Activated CD4-positive, alpha-beta memory T cell treated with anti-CD3 and anti-CD28 coated beads, Interleukin-2, amount 10 ng/mL, durations not matched to agents 7 days and 5 days (primary cell): Measurements from ENCODE around the gene SDHAF1. TPM values are rescaled to one million over a fixed set of nuclear protein-coding genes. Genes with fewer than 3 reads are reported as not detected.
"Not testable (repeated sequence)": the region's sequence is repeated elsewhere in the genome, so short reads cannot be mapped to it uniquely, and the experiment has no call there.

Experiments
- CTCF ChIA-PET: fragments of 350-600 bp; sonication (Branson Sonifier 250); formaldehyde crosslinking; loops from one replicate; lab custom pipeline; 2021; ENCODE audit warnings: antibody characterized with exemption, inconsistent platforms; lab: Charles Lee
- POLR2A ChIA-PET: fragments of 350-600 bp; sonication (Branson Sonifier 250); formaldehyde crosslinking; loops from one replicate; lab custom pipeline; 2021; ENCODE audit warnings: antibody characterized with exemption; lab: Charles Lee
- DNase-seq: peaks from one replicate; pipeline ENCODE4 v3.0.0-alpha.2; 2020
- H3K27ac Mint-ChIP-seq: one replicate; pipeline ENCODE4 v1.8.0; 2021; ENCODE audit warnings: mild to moderate bottlenecking, mixed read lengths
- H3K27me3 Mint-ChIP-seq: one replicate; pipeline ENCODE4 v1.8.0; 2021; ENCODE audit warnings: mixed read lengths
- H3K36me3 Mint-ChIP-seq: one replicate; pipeline ENCODE4 v1.8.0; 2021; ENCODE audit warnings: low read depth, mixed read lengths
- H3K4me1 Mint-ChIP-seq: one replicate; pipeline ENCODE4 v1.8.0; 2021; ENCODE audit warnings: mixed read lengths
- H3K4me3 Mint-ChIP-seq: one replicate; pipeline ENCODE4 v1.8.0; 2021; ENCODE audit warnings: mild to moderate bottlenecking, mixed read lengths
- H3K9me3 Mint-ChIP-seq: one replicate; pipeline ENCODE4 v1.8.0; 2021; ENCODE audit warnings: mixed read lengths
- total RNA-seq, 2 experiments: library from RNA; stranded (reverse); gene quantifications; one replicate each; pipeline ENCODE4 v1.2.3, GENCODE V29; 2021

Gene SDHAF1, protein sequence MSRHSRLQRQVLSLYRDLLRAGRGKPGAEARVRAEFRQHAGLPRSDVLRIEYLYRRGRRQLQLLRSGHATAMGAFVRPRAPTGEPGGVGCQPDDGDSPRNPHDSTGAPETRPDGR
- 10 to 100 TPM; 17.3 to 18.3 TPM for total RNA-seq

DNA sequence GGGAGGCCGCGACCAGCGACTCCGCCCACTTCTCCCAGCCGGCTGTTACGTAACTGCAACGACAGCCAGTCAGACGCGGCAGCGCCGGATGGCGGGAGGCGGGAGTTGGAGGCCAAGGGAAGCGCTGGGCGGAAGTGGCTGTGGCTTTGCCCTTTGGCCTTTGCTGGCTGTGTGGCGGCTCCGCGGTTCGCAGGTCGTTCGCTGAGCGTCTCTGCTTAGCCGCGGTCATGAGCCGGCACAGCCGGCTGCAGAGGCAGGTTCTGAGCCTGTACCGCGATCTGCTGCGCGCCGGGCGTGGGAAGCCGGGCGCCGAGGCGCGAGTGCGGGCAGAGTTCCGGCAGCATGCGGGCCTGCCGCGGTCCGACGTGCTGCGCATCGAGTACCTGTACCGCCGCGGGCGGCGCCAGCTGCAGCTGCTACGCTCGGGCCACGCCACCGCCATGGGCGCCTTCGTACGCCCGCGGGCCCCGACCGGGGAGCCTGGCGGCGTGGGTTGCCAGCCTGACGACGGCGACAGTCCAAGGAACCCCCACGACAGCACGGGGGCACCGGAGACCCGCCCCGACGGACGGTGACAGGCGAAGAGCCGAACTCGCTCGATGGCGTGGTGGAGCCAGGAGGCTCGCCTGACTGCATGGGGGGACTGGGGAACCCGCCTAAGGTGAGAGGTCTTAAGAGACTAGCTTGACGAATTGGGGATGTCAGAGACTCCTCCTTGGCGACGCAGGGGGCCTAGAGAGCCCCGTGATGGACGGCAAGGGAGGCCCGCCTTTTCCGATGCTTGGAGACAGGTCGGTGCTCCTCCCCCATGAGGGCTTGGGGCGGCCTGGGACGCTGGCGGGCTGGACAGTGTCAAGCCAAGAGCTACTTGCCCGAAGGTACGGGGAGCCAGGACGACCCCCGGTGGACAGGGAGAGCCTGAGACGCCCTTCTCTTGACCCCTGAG is at the start of gene SDHAF1:
Gene SDHAF1 (plus strand): TSS at position 141 of the 946 bp plus-strand sequence. CDS start 87 bp downstream, at position 228.
- no peaks in the 10 kb centered on the region for H3K27me3 Mint-ChIP-seq

DNA sequence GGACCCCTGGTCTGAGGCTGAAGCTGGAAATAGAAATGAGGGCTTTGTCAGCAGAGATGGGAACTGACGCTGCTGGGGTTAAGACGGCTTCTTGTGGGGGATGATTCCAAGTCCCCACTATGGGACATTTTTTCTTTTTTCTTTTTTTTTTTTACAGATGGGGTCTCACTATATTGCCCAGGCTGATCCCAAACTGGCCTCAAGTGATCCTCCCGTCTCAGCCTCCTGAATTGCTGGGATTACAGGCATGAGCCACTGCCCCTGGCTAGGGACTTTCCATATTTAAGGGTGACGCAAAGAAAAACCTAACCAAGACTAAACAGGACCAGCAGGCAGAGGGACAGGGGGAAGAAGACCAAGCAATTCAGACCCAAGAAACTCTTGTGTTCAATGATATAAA is 48.8 kb upstream of the SDHAF1 start:
- H3K27ac Mint-ChIP-seq: no peak overlapping the region
- H3K27me3 Mint-ChIP-seq: no peaks in the 10 kb centered on the region
- ChIA-PET POLR2A (interaction anchor here (1.6 kb wide), 1 partner anchor 20 kb away, joined by 3 read pairs; no protein-coding TSS in a partner anchor), CTCF (interaction anchor here (1.0 to 1.3 kb wide), 2 partner anchors 20 to 110 kb away, joined by 3 to 4 read pairs; no protein-coding TSS in a partner anchor)
- DNase-seq: no peak
- H3K9me3 Mint-ChIP-seq: no peaks in the 10 kb centered on the region
- H3K4me1 Mint-ChIP-seq: peaks cover 10% of the 10 kb centered on the region
- H3K36me3 Mint-ChIP-seq: no peaks in the 10 kb centered on the region
- H3K4me3 Mint-ChIP-seq: no peak overlapping the region

More for the DNA sequence above, at the start of gene SDHAF1:
- ChIA-PET CTCF (interaction anchor here (0.6 kb wide), 1 partner anchor 80 kb away, joined by 3 read pairs; no protein-coding TSS in a partner anchor), POLR2A (interaction anchor here (0.7 to 4.6 kb wide), 9 partner anchors 12 to 732 kb away, joined by 3 to 20 read pairs (median 4); partner anchors contain the start of genes ALKBH6, SYNE4, THAP8 and WDR62)
- DNase-seq: peak; percentile 96
- peaks cover 31% of the 10 kb centered on the region for H3K4me1 Mint-ChIP-seq
- H3K4me3 Mint-ChIP-seq: peak within 1 kb of the TSS; percentile 82
- H3K27ac Mint-ChIP-seq: peak within 1 kb of the TSS; percentile 79
- no peaks in the 10 kb centered on the region for H3K9me3 Mint-ChIP-seq
- H3K36me3 Mint-ChIP-seq: peaks cover 17% of the 10 kb centered on the region

DNA sequence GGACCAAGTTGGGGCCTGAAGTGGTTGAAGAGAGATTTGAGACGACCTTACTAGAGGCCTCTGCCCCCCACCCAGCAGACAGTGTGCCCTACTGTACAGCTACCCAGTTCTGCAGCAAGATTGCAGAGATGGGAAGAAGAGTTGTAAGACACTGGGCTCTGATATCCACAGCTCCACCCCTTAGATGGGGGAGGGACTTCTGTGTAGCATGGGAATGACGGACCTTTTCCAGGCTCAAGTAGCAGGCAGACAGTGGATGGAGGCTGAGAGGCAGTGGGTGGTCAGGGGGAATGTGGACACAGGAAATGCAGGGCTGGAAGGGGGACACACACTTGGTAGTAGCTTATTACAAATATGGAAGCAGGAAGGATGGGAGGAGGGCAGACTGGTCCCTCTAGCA is 45.9 kb upstream of the SDHAF1 start:
- no peaks in the 10 kb centered on the region for H3K9me3 Mint-ChIP-seq
- no peak for DNase-seq
- CTCF ChIA-PET: interaction anchor here (1.3 to 1.8 kb wide), 2 partner anchors 18 to 107 kb away, joined by 6 to 7 read pairs; no protein-coding TSS in a partner anchor
- H3K27me3 Mint-ChIP-seq: no peaks in the 10 kb centered on the region
- no peak overlapping the region for H3K4me3 Mint-ChIP-seq
- no peaks in the 10 kb centered on the region for H3K36me3 Mint-ChIP-seq
- H3K4me1 Mint-ChIP-seq: peaks cover 29% of the 10 kb centered on the region
- POLR2A ChIA-PET: interaction anchor here (0.8 to 1.2 kb wide), 2 partner anchors 10 to 18 kb away, joined by 3 read pairs; no protein-coding TSS in a partner anchor
- H3K27ac Mint-ChIP-seq: no peak overlapping the region

DNA sequence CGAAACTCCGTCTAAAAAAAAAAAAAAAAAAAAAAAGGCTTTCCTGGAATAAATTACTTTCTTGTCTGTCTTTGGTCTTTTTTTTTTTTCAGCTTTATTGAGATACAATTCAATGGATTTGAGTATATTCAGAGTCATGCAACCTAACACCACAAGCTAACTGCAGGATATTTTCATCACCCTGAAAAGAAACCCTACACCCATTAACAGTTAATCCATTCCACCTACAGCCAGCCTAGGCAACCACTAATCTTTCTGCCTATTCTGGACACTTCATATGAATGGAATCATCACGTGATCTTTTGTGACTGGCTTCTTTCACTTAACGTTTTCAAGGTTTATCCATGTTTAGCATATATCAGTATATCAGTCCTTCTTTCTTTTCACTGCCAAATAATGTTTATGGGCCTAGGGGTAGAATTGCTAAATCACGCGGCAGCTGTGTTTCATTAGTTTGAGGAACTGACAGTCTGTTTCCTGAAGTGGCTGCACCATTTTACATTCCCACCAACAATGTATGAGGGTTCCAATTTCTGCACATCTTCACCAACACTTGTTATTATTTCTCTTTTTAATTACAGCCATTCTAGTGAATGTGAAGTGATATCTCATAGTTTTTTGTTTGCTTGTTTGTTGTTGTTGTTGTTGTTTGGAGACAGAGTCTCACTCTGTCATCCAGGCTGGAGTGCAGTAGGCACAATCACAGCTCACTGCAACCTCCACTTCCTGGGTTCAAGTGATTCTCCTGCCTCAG is 38.9 kb upstream of the SDHAF1 start:
- ChIA-PET POLR2A (no interaction called here), CTCF (interaction anchor here (0.7 to 1.3 kb wide), 3 partner anchors 98 to 579 kb away, joined by 3 read pairs; partner anchors contain the start of gene THAP8)
- H3K36me3 Mint-ChIP-seq: peaks cover 5% of the 10 kb centered on the region
- H3K9me3 Mint-ChIP-seq: peaks cover 4% of the 10 kb centered on the region
- H3K27ac Mint-ChIP-seq: peak overlapping the region; percentile 35
- DNase-seq: no peak
- H3K4me3 Mint-ChIP-seq: no peak overlapping the region
- H3K27me3 Mint-ChIP-seq: peaks cover 25% of the 10 kb centered on the region
- H3K4me1 Mint-ChIP-seq: peaks cover 40% of the 10 kb centered on the region

DNA sequence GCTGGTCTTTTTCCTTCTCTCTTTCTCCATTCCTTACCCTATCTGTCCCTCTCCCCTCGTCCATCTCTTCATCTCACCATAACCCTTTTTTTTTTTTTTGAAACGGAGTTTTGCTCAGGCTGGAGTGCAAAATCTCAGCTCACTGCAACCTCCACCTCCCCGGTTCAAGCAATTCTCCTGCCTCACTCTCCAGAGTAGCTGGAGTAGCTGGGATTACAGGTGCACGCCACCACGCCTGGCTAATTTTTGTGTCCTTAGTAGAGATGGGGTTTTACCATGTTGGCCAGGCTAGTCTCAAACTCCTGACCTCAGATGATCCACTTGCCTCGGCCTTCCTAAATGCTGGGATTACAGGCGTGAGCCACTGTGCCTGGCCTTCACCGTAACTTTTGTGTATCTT is 37.6 kb upstream of the SDHAF1 start:
- POLR2A ChIA-PET, DNase-seq, H3K4me3 Mint-ChIP-seq, H3K36me3 Mint-ChIP-seq, H3K27ac Mint-ChIP-seq, H3K9me3 Mint-ChIP-seq: not testable (repeated sequence)
- peaks cover 33% of the 10 kb centered on the region for H3K4me1 Mint-ChIP-seq
- CTCF ChIA-PET: interaction anchor here (0.6 to 1.3 kb wide), 2 partner anchors 97 to 100 kb away, joined by 3 read pairs; partner anchors contain the start of gene THAP8
- peaks cover 25% of the 10 kb centered on the region for H3K27me3 Mint-ChIP-seq

DNA sequence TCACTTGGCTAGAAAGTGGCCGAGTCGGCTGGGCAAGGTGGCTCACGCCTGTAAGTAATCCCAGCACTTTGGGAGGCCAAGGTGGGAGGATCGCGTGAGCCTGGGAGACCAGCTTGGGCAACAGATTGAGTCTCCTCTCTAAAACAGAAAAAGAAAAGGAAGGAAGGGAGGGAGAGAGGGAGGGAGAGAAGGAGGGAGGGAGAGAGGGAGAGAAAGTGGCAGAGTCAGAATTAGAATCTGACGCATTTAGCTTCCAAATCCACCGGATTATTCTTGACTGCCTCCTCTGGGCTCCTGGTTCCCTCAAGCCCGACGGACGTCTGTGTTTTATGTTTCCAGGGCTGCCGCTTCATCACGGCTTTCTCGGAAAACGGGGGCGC is 36.3 kb upstream of the SDHAF1 start:
- POLR2A ChIA-PET: interaction anchor here (1.0 to 2.1 kb wide), 5 partner anchors 10 to 56 kb away, joined by 3 to 9 read pairs (median 4); partner anchors contain the start of genes ALKBH6 and SDHAF1
- H3K9me3 Mint-ChIP-seq: peaks cover 4% of the 10 kb centered on the region
- peaks cover 23% of the 10 kb centered on the region for H3K4me1 Mint-ChIP-seq
- peaks cover 5% of the 10 kb centered on the region for H3K36me3 Mint-ChIP-seq
- DNase-seq: no peak
- peaks cover 25% of the 10 kb centered on the region for H3K27me3 Mint-ChIP-seq
- no peak overlapping the region for H3K27ac Mint-ChIP-seq
- peak overlapping the region; percentile 36 for H3K4me3 Mint-ChIP-seq
- CTCF ChIA-PET: interaction anchor here (0.7 to 1.6 kb wide), 6 partner anchors 26 to 59 kb away, joined by 3 to 5 read pairs (median 3); partner anchors contain the start of gene ALKBH6

DNA sequence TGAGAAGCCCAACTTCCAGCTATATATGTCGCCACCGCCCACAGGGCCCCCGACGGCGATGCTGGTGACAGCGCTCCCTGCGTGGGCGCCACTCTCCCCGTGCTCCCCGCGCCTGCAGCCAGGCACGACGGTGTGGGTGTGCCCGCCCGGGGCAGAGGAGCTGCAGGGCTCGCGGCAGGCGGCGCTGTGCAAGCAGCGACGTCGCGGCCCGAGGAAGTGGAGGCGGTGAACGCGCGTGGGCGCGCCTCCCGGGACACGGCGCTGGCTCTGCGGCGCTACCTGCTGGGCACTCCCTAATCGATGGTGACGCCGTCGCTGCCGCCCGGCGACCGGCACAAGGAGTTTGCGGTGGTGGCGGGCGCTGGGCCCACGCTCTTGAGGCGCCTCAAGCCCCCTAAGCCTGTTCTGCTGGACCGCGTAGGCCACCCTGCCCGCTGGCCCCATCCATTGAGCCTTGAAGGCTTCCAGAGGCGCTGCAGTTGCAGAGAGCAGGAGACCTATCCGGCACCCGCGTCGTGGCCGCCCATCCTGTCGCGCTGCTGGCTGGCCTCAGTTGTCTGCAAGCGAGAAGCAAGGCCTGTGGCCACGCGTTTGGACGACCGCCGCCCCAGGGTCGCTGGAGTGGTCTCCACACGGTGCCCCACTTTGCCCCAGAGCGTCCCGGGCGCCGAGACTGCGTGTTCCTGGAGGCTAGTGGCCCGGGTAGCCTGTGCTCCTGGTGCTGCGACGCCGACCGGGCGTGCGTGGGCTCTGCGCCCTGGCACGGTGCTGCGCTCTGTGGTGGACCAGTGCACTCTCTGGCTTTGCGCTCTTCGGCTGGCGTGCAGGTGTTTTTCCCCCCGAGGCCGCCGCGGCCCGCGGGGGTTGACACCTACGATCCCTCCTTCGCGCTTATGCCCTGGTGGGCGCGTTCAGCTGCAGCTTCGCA is 35.7 kb upstream of the SDHAF1 start:
- ChIA-PET CTCF (interaction anchor here (0.6 to 1.6 kb wide), 6 partner anchors 17 to 55 kb away, joined by 3 to 5 read pairs (median 3); partner anchors contain the start of gene ALKBH6), POLR2A (interaction anchor here (1.0 to 2.1 kb wide), 5 partner anchors 10 to 55 kb away, joined by 3 to 9 read pairs (median 4); partner anchors contain the start of genes ALKBH6 and SDHAF1)
- Mint-ChIP-seq H3K9me3 (peaks cover 4% of the 10 kb centered on the region), H3K27me3 (peaks cover 25% of the 10 kb centered on the region), H3K4me3 (no peak overlapping the region), H3K27ac (no peak overlapping the region), H3K36me3 (peaks cover 5% of the 10 kb centered on the region), H3K4me1 (peaks cover 17% of the 10 kb centered on the region)
- DNase-seq: peak; percentile 75

DNA sequence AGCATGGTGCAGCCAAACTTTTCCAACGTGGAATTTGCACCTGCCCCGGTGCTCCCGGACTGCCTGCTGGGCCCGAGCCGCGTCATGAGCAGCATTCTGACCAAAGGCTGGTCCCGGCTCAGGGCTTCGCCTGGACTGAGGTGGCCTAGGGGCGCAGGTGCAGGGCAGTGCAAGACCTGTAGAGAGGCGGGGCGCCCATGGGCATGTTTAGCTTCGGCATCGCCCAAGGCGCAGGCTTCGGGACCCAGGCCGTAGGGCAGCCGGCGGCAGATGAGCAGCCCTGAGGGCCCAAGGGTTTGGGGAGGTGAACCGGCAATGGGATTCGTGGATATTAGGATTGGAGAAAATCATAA is 35.0 kb upstream of the SDHAF1 start:
- DNase-seq: no peak
- no peak overlapping the region for H3K4me3 Mint-ChIP-seq
- CTCF ChIA-PET: no interaction called here
- H3K36me3 Mint-ChIP-seq: peaks cover 5% of the 10 kb centered on the region
- no peak overlapping the region for H3K27ac Mint-ChIP-seq
- peaks cover 16% of the 10 kb centered on the region for H3K4me1 Mint-ChIP-seq
- peaks cover 25% of the 10 kb centered on the region for H3K27me3 Mint-ChIP-seq
- POLR2A ChIA-PET: interaction anchor here (2.1 kb wide), 1 partner anchor 35 kb away, joined by 9 read pairs; the partner anchor contains the start of gene SDHAF1
- H3K9me3 Mint-ChIP-seq: peaks cover 4% of the 10 kb centered on the region

DNA sequence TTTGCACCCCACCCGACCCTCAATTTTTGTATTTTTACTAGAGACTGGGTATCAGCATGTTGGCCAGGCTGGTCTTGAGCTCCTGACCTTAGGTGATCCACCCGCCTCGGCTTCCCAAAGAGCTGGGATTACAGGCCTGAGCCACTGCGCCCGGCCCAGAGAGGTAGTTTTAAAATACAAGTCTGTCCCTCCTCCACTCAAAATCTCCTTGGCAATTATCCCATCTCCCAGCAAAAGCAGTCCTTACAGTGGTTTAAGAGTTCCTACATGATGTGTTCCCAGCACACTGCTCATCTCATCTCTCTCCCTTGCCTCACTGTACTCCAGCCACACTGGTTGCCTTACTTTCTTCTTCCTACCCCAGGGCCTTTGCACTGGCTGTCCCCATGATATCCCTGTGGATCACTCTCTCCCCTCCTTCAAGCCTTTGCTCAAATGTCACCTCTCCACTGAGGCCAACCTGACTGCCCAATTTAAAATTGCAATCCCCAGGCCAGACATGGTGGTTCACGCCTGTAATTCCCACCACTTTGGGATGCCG is 34.5 kb upstream of the SDHAF1 start:
- POLR2A ChIA-PET: no interaction called here
- H3K9me3 Mint-ChIP-seq: peaks cover 4% of the 10 kb centered on the region
- no peak for DNase-seq
- H3K27me3 Mint-ChIP-seq: peaks cover 25% of the 10 kb centered on the region
- no peak overlapping the region for H3K27ac Mint-ChIP-seq
- peak overlapping the region; percentile 11 for H3K4me3 Mint-ChIP-seq
- H3K4me1 Mint-ChIP-seq: peaks cover 13% of the 10 kb centered on the region
- H3K36me3 Mint-ChIP-seq: peaks cover 5% of the 10 kb centered on the region
- CTCF ChIA-PET: no interaction called here

DNA sequence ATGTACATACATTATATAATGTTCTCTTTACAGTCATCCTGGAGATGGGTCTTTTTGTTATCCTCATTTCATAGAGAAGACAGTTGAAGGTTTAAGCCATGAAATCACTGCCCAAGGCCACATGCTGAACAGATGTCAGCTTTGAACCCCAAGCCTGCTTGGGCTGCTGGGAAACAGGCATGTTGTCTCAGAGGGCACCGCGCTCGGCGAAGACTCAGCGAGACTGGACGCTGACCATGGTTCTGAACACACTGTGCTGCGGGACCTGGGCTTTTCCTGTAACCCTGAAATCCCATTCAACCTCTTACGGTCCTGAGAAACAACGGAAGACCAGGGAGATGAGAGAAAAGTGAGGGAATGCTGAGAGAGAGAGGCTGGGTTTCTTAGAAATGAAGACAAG is 31.5 kb upstream of the SDHAF1 start:
- DNase-seq: peak; percentile 56
- Mint-ChIP-seq H3K27me3 (peaks cover 15% of the 10 kb centered on the region), H3K36me3 (no peaks in the 10 kb centered on the region), H3K4me3 (no peak overlapping the region), H3K27ac (no peak overlapping the region), H3K9me3 (no peaks in the 10 kb centered on the region), H3K4me1 (peaks cover 12% of the 10 kb centered on the region)
- ChIA-PET CTCF (no interaction called here), POLR2A (no interaction called here)

DNA sequence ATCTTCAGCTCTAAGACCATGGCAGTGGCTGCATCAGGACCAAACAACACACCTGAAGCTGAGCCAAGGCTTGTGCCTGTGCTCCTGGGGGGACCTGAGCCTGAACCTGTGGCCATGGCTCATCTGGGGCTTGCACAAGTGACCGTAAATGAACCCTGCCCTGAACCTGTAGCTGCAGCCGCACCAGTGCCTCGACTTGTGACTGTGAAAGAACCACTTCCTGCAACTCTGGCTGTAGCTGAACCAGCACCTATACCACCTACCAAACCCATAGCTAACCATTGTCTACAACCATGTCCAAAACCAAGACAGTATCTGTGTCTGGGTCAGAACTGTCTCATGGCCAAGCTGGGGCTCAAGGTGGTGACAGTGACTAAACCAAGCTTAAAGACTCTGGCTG is 28.2 kb upstream of the SDHAF1 start:
- no peak overlapping the region for H3K27ac Mint-ChIP-seq
- no peak overlapping the region for H3K4me3 Mint-ChIP-seq
- H3K4me1 Mint-ChIP-seq: peaks cover 10% of the 10 kb centered on the region
- H3K9me3 Mint-ChIP-seq: no peaks in the 10 kb centered on the region
- peaks cover 1% of the 10 kb centered on the region for H3K27me3 Mint-ChIP-seq
- POLR2A ChIA-PET: interaction anchor here (1.3 kb wide), 1 partner anchor 21 kb away, joined by 3 read pairs; no protein-coding TSS in a partner anchor
- DNase-seq: no peak
- no peaks in the 10 kb centered on the region for H3K36me3 Mint-ChIP-seq
- CTCF ChIA-PET: interaction anchor here (1.6 kb wide), 1 partner anchor 20 kb away, joined by 4 read pairs; no protein-coding TSS in a partner anchor
